ENCODE results near the gene FSIP2. TPM values are rescaled to one million over a fixed set of nuclear protein-coding genes. Genes with fewer than 3 reads are reported as not detected.

Gene FSIP2
- polyA plus RNA-seq, 3 donors: not detected

- Histone ChIP-seq H3K79me2 (ENCODE audit: insufficient read depth, low read length) (no peaks in the 10 kb centered on the region), H3K27me3 (ENCODE audit: control insufficient read depth in 2 of 2, insufficient read depth in 2 of 2, low read length in 2 of 2) (no peaks in the 10 kb centered on the region), H3K4me2 (replicated peaks; ENCODE audit: extremely low read depth, low read length, poor library complexity, severe bottlenecking) (no peak overlapping the region), H3K4me3 (replicated peaks in 1 of 3; ENCODE audit: low read depth in 2 of 3, low read length in 3 of 3) (no peak overlapping the region), H3K9ac (ENCODE audit: insufficient read depth, low read length, poor library complexity, severe bottlenecking) (no peak overlapping the region), H3K27ac (ENCODE audit: low read depth in 1 of 2, low read length in 2 of 2) (no peak overlapping the region), H2AFZ (ENCODE audit: insufficient read depth, low read depth, low read length, poor library complexity, severe bottlenecking) (no peak overlapping the region), H3K36me3 (replicated peaks in 1 of 2; ENCODE audit: control insufficient read depth in 1 of 2, insufficient read depth in 2 of 2, low read length in 2 of 2) (no peaks in the 10 kb centered on the region), H3K4me1 (ENCODE audit: control insufficient read depth in 1 of 2, insufficient read depth in 2 of 2, low read length in 2 of 2) (no peaks in the 10 kb centered on the region), H3K9me3 (replicated peaks in 1 of 2; ENCODE audit: control insufficient read depth in 1 of 2, insufficient read depth in 1 of 2, low read length in 2 of 2) (no peaks in the 10 kb centered on the region), H4K20me1 (ENCODE audit: insufficient read depth, low read length) (no peaks in the 10 kb centered on the region)
- Mint-ChIP-seq H3K4me3 (no peak overlapping the region), H3K27me3 (ENCODE audit: low read depth in 3 of 3) (no peaks in the 10 kb centered on the region), H3K4me1 (no peaks in the 10 kb centered on the region), H3K9me3 (peaks cover 0 to 2% (median 0%) of the 10 kb centered on the region in 7 donors), H3K27ac (no peak overlapping the region), H3K36me3 (no peaks in the 10 kb centered on the region)
- WGBS (ENCODE audit: insufficient coverage): no CpG with 5 or more reads among the region's 5 CpGs
- intact Hi-C loops (cut with micrococcal nuclease): no loop called here
- no peak for TF ChIP-seq CTCF (IDR thresholded peaks at IDR 0.05)
- no peak for DNase-seq
These were observed 7.6 kb downstream of the FSIP2 start for GRCh38 chr2:185745864-185746859.

DNA sequence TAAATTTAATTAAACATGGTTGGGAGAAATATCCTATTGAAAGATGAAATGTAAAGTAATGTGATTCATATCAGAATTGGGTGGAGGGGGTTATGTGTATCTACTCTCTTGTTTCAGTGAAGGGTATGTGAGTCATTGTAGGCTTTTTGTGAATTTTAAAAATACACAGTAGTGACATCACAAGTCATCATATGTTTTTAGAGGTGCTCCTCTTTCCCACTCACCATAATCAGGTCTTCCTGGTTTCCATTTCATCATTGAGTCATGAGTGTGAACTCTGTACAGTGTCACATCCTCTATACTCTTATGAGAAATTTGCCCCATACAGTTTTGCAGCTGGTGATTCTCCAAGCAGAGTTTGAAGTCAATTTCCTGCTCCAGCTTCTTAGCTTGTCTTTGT is 18.8 kb downstream of the FSIP2 start:
- H3K27me3 Mint-ChIP-seq (ENCODE audit: low read depth in 3 of 3): no peaks in the 10 kb centered on the region
- Histone ChIP-seq H3K4me1 (ENCODE audit: control insufficient read depth in 1 of 2, insufficient read depth in 2 of 2, low read length in 2 of 2) (no peaks in the 10 kb centered on the region), H3K36me3 (replicated peaks in 1 of 2; ENCODE audit: control insufficient read depth in 1 of 2, insufficient read depth in 2 of 2, low read length in 2 of 2) (no peaks in the 10 kb centered on the region), H3K27ac (ENCODE audit: low read depth in 1 of 2, low read length in 2 of 2) (no peak overlapping the region), H2AFZ (ENCODE audit: insufficient read depth, low read depth, low read length, poor library complexity, severe bottlenecking) (no peak overlapping the region), H3K4me3 (replicated peaks in 1 of 3; ENCODE audit: low read depth in 2 of 3, low read length in 3 of 3) (no peak overlapping the region), H3K4me2 (replicated peaks; ENCODE audit: extremely low read depth, low read length, poor library complexity, severe bottlenecking) (no peak overlapping the region), H3K27me3 (ENCODE audit: control insufficient read depth in 2 of 2, insufficient read depth in 2 of 2, low read length in 2 of 2) (no peaks in the 10 kb centered on the region), H4K20me1 (ENCODE audit: insufficient read depth, low read length) (no peaks in the 10 kb centered on the region), H3K9ac (ENCODE audit: insufficient read depth, low read length, poor library complexity, severe bottlenecking) (no peak overlapping the region), H3K79me2 (ENCODE audit: insufficient read depth, low read length) (no peaks in the 10 kb centered on the region), H3K9me3 (replicated peaks in 1 of 2; ENCODE audit: control insufficient read depth in 1 of 2, insufficient read depth in 1 of 2, low read length in 2 of 2) (no peaks in the 10 kb centered on the region)
- no peak for DNase-seq
- no peak overlapping the region for H3K4me3 Mint-ChIP-seq
- TF ChIP-seq CTCF (IDR thresholded peaks at IDR 0.05): no peak
- no peaks in the 10 kb centered on the region for H3K36me3 Mint-ChIP-seq
- intact Hi-C loops (cut with micrococcal nuclease): no loop called here
- peaks cover 0 to 2% (median 0%) of the 10 kb centered on the region in 7 donors for H3K9me3 Mint-ChIP-seq
- no peaks in the 10 kb centered on the region for H3K4me1 Mint-ChIP-seq
- H3K27ac Mint-ChIP-seq: no peak overlapping the region

Data from CD14-positive monocyte (primary cell).